Panc1 (cell line): Measurements from ENCODE around the gene C1QTNF3. TPM values are rescaled to one million over a fixed set of nuclear protein-coding genes. Genes with fewer than 3 reads are reported as not detected.

Source experiments
- ATAC-seq: fragments of 200-7000 bp; cut with Tn5 transposase; 2 replicates; pipeline ENCODE4 v1.9.1; 2020; ENCODE audit warnings: mild to moderate bottlenecking, moderate library complexity
- BruUV-seq: library from RNA; stranded (reverse); fragments of 400-500 nt; replicated peaks from 2 replicates; lab custom pipeline; 2021; lab: Mats Ljungman, UMichigan
- CTCF ChIA-PET: fragments of 300-600 bp; sonication (Branson Sonifier 250); formaldehyde crosslinking; loops from one replicate; lab custom pipeline; 2022; ENCODE audit warnings: antibody characterized with exemption; lab: Charles Lee
- POLR2A ChIA-PET: fragments of 300-600 bp; sonication (Branson Sonifier 250); formaldehyde crosslinking; loops from one replicate; lab custom pipeline; 2022; ENCODE audit warnings: antibody characterized with exemption; lab: Charles Lee
- DNase-seq: peaks from one replicate; pipeline ENCODE4 v3.0.0-alpha.2; 2010; ENCODE audit warnings: low read depth, low spot score
- H3K27ac ChIP-seq: 2 replicates; pipeline ENCODE4 v1.5.1; 2011; ENCODE audit warnings: mild to moderate bottlenecking, low read length, inconsistent platforms
- H3K27me3 ChIP-seq: fragments of 200-500 bp; sonication (Bioruptor generic); 2 replicates; pipeline ENCODE4 v1.6.0; 2014; ENCODE audit warnings: low read length, inconsistent platforms; ENCODE audit not compliant: control insufficient read depth, insufficient read depth
- H3K36me3 ChIP-seq: fragments of 200-500 bp; sonication (Bioruptor generic); 2 replicates; pipeline ENCODE4 v1.5.1; 2014; ENCODE audit warnings: inconsistent platforms, mild to moderate bottlenecking, low read length, moderate library complexity; ENCODE audit not compliant: control insufficient read depth, insufficient read depth
- H3K4me1 ChIP-seq: 2 replicates; pipeline ENCODE4 v1.5.1; 2011; ENCODE audit warnings: inconsistent platforms, mild to moderate bottlenecking, low read length, moderate library complexity; ENCODE audit not compliant: control insufficient read depth, insufficient read depth
- H3K4me3 ChIP-seq, 2 experiments: 2 replicates each; pipeline ENCODE4 v1.5.1; 2011 to 2012; ENCODE audit warnings: low read depth in 2 of 2, low read length in 2 of 2, mild to moderate bottlenecking in 2 of 2, inconsistent platforms in 1 of 2, moderate library complexity in 1 of 2
- H3K9me3 ChIP-seq: fragments of 200-500 bp; sonication (Bioruptor generic); 2 replicates; pipeline ENCODE4 v1.5.1; 2014; ENCODE audit warnings: low read depth, mild to moderate bottlenecking, inconsistent platforms, low read length, moderate library complexity; ENCODE audit not compliant: control insufficient read depth, insufficient read depth
- POLR2AphosphoS5 ChIP-seq: IDR thresholded peaks from 2 replicates; pipeline ENCODE4 v1.6.1; 2012; ENCODE audit warnings: mild to moderate bottlenecking, low read depth, low read length, moderate library complexity
- SIN3A ChIP-seq: IDR thresholded peaks from 2 replicates; pipeline ENCODE4 v1.6.1; 2012; ENCODE audit warnings: low read depth, mild to moderate bottlenecking, low read length, moderate library complexity, borderline replicate concordance; ENCODE audit not compliant: insufficient read depth
- TCF7L2 ChIP-seq: IDR thresholded peaks from 2 replicates; pipeline ENCODE4 v1.6.1; 2011; ENCODE audit warnings: mild to moderate bottlenecking, low read depth, low read length, inconsistent platforms
- in situ Hi-C: cut with HindIII; loops from 2 replicates; pipeline ENCODE4 v1.10.0; 2016; ENCODE audit warnings: low sequenced_read_pairs, low pct_unique_long_range_greater_than_20kb
- intact Hi-C: fragments of 100-400 bp; cut with micrococcal nuclease; formaldehyde crosslinking; loops from one replicate; pipeline ENCODE4 v1.10.0; 2022; ENCODE audit not compliant: unreplicated experiment
- total RNA-seq: library from RNA; stranded (reverse); gene quantifications from one replicate; pipeline ENCODE4 v1.2.1, GENCODE V29; 2021; ENCODE audit not compliant: unreplicated experiment
- TF ChIP-seq, protein P1 (sequence below): fragments of 450-650 bp; IDR thresholded peaks from 2 replicates; pipeline ENCODE4 v1.5.1; 2017; ENCODE audit warnings: mild to moderate bottlenecking
- TF ChIP-seq, protein P2 (sequence below), 2 experiments: IDR thresholded peaks; 2 replicates each; pipeline ENCODE4 v1.6.1; 2011 to 2012; ENCODE audit warnings: low read depth in 2 of 2, control low read depth in 1 of 2, low read length in 1 of 2, mild to moderate bottlenecking in 1 of 2, moderate library complexity in 1 of 2; ENCODE audit not compliant: insufficient read depth in 1 of 2

Gene C1QTNF3
- total RNA-seq, 1 experiment from 2014 or later: 2.1 TPM

DNA sequence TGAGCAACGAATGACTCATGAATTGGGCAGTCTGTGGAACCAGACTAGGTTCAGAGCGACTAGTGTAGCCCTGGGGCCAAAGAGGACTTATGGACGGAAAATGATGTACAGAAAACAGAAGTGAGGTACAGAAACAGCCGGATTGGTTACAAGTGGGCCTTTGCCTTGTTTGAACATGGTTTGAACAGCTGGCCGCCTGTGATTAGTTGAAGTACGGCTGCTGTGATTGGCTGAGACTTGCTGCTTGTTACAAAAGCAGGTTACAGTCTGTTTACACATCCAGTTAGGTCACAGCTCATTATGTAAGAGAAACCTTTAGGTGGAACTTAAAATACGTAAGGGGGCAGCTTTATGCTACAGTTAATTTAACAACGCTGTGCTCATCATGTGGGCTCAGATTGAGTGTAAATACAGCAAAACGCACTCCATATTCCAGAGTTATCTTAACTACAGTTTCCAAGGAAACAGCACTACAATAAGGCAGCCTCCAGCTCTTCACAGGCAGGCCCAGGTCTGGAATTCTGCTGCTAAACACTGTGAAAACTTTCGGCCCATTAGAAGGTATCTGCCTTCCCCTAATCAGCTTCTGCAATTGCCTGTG is 41.7 kb downstream of the C1QTNF3 start:
- no peaks in the 10 kb centered on the region; the same call in 1 of the 2 replicates for H3K4me1 ChIP-seq
- intact Hi-C loops: no loop called here
- in situ Hi-C loops: no loop called here
- H3K9me3 ChIP-seq: no peaks in the 10 kb centered on the region
- BruUV-seq: no TSS peak
- DNase-seq: no peak
- no peaks in the 10 kb centered on the region; the same call in 1 of the 2 replicates for H3K36me3 ChIP-seq
- no peaks in the 10 kb centered on the region for H3K27me3 ChIP-seq
- ChIA-PET CTCF (no interaction called here), POLR2A (no interaction called here)
- ATAC-seq: no peak
- H3K27ac ChIP-seq: no peak overlapping the region
- TF ChIP-seq POLR2AphosphoS5: no peak
- TF ChIP-seq, protein P1, sequence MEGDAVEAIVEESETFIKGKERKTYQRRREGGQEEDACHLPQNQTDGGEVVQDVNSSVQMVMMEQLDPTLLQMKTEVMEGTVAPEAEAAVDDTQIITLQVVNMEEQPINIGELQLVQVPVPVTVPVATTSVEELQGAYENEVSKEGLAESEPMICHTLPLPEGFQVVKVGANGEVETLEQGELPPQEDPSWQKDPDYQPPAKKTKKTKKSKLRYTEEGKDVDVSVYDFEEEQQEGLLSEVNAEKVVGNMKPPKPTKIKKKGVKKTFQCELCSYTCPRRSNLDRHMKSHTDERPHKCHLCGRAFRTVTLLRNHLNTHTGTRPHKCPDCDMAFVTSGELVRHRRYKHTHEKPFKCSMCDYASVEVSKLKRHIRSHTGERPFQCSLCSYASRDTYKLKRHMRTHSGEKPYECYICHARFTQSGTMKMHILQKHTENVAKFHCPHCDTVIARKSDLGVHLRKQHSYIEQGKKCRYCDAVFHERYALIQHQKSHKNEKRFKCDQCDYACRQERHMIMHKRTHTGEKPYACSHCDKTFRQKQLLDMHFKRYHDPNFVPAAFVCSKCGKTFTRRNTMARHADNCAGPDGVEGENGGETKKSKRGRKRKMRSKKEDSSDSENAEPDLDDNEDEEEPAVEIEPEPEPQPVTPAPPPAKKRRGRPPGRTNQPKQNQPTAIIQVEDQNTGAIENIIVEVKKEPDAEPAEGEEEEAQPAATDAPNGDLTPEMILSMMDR: no peak
- TF ChIP-seq, protein P2, sequence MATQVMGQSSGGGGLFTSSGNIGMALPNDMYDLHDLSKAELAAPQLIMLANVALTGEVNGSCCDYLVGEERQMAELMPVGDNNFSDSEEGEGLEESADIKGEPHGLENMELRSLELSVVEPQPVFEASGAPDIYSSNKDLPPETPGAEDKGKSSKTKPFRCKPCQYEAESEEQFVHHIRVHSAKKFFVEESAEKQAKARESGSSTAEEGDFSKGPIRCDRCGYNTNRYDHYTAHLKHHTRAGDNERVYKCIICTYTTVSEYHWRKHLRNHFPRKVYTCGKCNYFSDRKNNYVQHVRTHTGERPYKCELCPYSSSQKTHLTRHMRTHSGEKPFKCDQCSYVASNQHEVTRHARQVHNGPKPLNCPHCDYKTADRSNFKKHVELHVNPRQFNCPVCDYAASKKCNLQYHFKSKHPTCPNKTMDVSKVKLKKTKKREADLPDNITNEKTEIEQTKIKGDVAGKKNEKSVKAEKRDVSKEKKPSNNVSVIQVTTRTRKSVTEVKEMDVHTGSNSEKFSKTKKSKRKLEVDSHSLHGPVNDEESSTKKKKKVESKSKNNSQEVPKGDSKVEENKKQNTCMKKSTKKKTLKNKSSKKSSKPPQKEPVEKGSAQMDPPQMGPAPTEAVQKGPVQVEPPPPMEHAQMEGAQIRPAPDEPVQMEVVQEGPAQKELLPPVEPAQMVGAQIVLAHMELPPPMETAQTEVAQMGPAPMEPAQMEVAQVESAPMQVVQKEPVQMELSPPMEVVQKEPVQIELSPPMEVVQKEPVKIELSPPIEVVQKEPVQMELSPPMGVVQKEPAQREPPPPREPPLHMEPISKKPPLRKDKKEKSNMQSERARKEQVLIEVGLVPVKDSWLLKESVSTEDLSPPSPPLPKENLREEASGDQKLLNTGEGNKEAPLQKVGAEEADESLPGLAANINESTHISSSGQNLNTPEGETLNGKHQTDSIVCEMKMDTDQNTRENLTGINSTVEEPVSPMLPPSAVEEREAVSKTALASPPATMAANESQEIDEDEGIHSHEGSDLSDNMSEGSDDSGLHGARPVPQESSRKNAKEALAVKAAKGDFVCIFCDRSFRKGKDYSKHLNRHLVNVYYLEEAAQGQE (IDR thresholded peaks at IDR 0.05; ENCODE audit: insufficient read depth in 1 of 2, low read depth in 2 of 2, low read length in 1 of 2): no peak
- no peak for TF ChIP-seq SIN3A
- TF ChIP-seq TCF7L2: no peak
- no peak overlapping the region for H3K4me3 ChIP-seq

DNA sequence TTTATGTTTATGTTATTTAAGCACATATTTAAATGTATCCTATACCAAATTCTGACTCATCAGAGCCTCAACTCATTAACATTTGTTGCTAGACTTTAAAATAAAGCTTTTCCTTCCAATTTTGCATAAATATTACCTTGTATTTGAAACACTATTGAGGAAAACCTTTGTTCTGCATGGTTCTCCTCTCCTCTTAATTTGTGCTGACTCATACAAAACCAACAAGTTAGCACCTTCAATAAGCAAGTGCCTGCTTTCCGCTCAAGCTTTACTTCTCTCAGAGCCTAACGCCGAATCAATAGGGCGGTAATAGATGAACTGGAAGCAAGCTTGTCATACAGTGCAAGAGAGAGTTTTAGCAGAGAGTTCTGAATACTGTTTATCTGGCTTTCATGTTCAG is 43.0 kb downstream of the C1QTNF3 start:
- CTCF ChIA-PET: no interaction called here
- no TSS peak for BruUV-seq
- Histone ChIP-seq H3K27ac (no peak overlapping the region), H3K36me3 (no peaks in the 10 kb centered on the region; the same call in 1 of the 2 replicates), H3K27me3 (no peaks in the 10 kb centered on the region), H3K9me3 (no peaks in the 10 kb centered on the region), H3K4me3 (no peak overlapping the region), H3K4me1 (no peaks in the 10 kb centered on the region)
- POLR2A ChIA-PET: no interaction called here
- TF ChIP-seq, protein P2 (IDR thresholded peaks at IDR 0.05; ENCODE audit: insufficient read depth in 1 of 2, low read depth in 2 of 2, low read length in 1 of 2): no peak
- no peak for TF ChIP-seq POLR2AphosphoS5
- TF ChIP-seq SIN3A: no peak
- TF ChIP-seq TCF7L2: no peak
- TF ChIP-seq, protein P1: no peak
- intact Hi-C loops: no loop called here
- DNase-seq (no peak), ATAC-seq (no peak)
- in situ Hi-C loops: no loop called here
